ENCODE data around the gene ZNF354C.

DNA sequence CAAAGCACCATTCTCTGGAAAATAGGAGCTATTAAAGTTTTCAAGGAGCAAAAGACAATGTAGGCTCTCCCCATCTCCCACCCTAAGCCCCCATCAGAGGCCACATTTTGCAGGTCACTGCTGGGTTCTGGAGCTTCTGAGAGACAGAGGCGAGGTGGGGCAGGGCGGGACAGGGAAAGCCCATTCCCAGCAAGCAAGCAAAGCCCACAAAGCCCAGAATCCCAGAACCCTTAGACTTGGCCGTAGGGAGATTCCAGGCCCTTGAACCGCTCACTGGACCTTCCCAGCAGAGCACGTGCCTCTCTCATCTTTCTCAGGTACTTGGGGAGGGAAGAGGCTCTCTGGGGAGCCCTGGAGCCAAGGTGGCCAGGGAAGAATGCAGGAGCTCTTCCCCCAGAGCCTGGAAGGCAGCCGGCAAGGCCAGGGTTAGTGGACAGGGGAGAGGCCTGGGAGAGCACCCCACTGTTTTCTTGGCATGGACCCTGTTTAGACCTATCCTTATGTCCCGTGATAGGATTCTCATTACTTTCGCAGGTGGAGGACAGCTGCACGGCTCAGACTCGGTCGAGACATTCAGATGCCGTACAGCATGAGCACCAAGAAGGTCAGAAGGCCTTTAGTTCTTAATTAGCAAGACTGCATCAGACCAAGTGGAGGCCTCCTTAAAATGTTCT, 52.4 kb downstream of the ZNF354C start:
- TF ChIP-seq HEY1 (CRISPR knock-in tag; IDR thresholded peaks at IDR 0.05; ENCODE audit: borderline replicate concordance) = no peak
- TF ChIP-seq POLR2AphosphoS5 (IDR thresholded peaks at IDR 0.05; ENCODE audit: control insufficient read depth, insufficient read depth, low read depth, low read length) = no peak
- TF ChIP-seq NBN (IDR thresholded peaks at IDR 0.05; ENCODE audit: low read depth) = no peak
- no peak for TF ChIP-seq HMG20B (CRISPR knock-in tag; IDR thresholded peaks at IDR 0.05)
- TF ChIP-seq GTF2F1 (IDR thresholded peaks at IDR 0.05; ENCODE audit: low read depth, low read length) = no peak
- no peak for TF ChIP-seq ZNF778 (CRISPR knock-in tag; IDR thresholded peaks at IDR 0.05)
- TF ChIP-seq, protein P1, sequence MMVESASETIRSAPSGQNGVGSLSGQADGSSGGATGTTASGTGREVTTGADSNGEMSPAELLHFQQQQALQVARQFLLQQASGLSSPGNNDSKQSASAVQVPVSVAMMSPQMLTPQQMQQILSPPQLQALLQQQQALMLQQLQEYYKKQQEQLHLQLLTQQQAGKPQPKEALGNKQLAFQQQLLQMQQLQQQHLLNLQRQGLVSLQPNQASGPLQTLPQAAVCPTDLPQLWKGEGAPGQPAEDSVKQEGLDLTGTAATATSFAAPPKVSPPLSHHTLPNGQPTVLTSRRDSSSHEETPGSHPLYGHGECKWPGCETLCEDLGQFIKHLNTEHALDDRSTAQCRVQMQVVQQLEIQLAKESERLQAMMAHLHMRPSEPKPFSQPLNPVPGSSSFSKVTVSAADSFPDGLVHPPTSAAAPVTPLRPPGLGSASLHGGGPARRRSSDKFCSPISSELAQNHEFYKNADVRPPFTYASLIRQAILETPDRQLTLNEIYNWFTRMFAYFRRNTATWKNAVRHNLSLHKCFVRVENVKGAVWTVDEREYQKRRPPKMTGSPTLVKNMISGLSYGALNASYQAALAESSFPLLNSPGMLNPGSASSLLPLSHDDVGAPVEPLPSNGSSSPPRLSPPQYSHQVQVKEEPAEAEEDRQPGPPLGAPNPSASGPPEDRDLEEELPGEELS (CRISPR knock-in tag; IDR thresholded peaks at IDR 0.05; ENCODE audit: borderline replicate concordance) = no peak
- TF ChIP-seq MAFG (tag; conservative IDR thresholded peaks at IDR 0.05) = no peak
- TF ChIP-seq SREBF2 (CRISPR knock-in tag; IDR thresholded peaks at IDR 0.05) = no peak
